Renal cortical epithelial cell (primary cell): ENCODE results near the gene CAPN12. TPM values are rescaled to one million over a fixed set of nuclear protein-coding genes. Genes with fewer than 3 reads are reported as not detected.
A peak's percentile ranks its signal among the peaks of the same experiment; 100 is the strongest.

Source experiments
- DNase-seq: peaks from one replicate; pipeline ENCODE4 v3.0.0-alpha.2; 2011; ENCODE audit warnings: low read depth
- total RNA-seq: library from RNA; depleted of rRNA; stranded (reverse); fragments of >200 nt; gene quantifications from 2 replicates; pipeline ENCODE4 v1.2.3, GENCODE V29; 2014

Gene CAPN12
- total RNA-seq, 1 donor from 2014 or later: 2.6 TPM

DNA sequence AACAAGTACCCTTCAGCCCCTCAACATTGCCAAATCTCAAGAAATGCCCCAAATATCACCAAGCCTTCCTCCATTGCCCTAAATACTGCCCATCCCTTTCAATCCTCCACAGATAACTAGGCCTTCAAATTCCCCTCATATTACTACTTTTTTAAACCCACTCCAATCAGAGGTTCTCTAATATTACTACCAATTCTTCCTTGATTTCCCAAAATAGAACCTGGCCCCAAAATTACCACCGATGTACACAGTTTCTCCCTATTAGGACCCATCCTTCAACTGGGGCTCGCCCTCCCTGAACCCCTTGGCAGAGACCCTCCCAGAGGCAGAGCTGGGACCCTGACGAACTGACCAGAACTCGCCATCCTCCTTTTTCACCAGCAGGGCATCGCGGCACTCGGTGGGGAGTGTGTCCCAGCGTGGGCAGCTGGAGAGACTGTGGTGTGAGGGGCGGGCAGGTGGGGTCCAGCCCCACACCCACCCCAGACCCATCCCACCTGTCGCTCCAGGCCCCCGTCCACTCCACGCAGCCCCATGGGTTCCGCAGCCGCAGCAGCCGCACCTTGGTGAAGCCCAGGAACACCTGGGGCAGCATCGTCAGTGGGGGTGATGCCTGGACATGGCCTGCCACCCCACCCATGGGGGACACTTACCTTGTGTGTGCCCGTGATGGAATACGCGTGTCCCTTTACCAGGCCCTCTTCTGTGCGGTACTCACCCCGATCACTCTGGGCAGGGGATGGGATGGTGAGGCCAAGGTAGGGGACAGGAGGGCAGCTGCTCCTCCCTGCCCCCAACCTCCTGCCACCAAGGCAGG is 6.1 kb downstream of the CAPN12 start:
- no peak for DNase-seq

DNA sequence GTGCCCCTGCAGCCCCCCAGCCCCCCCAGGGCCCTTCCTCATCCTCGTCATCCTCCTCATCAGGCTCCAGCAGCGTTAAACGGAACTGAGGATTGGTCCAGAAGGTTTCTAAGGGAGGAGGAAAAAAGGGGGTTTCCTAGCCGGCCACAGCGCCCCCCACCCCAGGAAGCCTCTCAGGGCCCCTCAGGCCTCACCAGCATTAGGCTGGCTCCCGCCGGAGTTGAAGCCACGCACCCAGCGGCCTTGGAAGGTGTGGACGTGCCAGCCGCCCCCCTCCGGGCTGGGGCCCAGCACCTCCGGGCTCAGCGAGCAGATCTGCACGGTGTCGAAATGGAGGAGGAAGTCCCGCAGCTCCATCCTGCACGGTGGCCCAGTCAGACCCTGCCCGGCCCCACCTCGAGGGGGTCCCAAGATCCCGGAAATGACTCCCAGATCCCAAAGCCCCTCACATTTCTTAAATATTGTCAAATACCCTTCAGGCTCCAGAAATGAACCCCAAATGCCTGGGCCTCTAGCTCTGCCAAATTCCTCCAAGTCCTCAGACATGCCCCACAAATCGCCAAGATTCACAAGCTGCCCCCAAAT is 6.9 kb downstream of the CAPN12 start:
- DNase-seq: no peak

- DNase-seq: peak; percentile 30
Measured at GRCh38 chr19:38736413-38737280, 7.6 kb downstream of the CAPN12 start.

GRCh38 chr19:38736036-38736412 is 8.2 kb downstream of the CAPN12 start:
- DNase-seq: no peak

DNA sequence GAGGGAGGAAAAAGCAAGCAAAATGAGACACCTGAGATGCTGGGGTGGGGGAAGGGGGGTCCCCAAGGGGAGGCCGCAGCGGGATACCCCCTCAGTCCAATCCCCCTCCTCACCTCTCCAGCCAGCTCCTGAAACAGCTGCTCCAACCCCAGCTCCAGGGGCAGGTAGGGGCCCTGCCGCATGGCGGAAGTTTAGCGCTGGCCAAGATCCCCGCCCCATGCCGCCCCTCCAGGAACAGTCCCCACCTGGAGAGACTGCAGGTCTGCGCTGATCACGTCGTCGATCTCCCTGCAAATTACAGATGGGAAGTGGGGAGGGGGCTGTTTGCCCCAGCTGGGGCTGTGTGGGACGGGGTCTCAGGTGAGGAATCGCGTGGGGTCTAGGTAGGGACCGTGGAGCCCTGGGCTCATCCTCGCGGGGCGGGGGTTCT is 9.0 kb downstream of the CAPN12 start:
- DNase-seq: no peak

- peak; percentile 38 for DNase-seq
Measured at GRCh38 chr19:38734426-38735256, 9.6 kb downstream of the CAPN12 start.

DNA sequence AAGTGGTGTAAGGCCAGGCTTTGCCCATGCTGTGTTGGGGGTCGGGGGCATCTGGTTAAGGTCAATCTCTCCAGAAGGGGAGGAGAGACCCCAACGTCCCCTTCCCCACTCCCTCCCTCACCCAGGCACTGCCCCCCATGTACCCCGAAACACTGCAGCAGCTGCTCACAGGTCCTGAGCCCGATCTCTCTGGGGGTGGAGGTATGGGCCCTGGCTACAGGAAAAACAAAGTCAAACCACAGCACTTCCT is 10.2 kb downstream of the CAPN12 start:
- no peak for DNase-seq

DNA sequence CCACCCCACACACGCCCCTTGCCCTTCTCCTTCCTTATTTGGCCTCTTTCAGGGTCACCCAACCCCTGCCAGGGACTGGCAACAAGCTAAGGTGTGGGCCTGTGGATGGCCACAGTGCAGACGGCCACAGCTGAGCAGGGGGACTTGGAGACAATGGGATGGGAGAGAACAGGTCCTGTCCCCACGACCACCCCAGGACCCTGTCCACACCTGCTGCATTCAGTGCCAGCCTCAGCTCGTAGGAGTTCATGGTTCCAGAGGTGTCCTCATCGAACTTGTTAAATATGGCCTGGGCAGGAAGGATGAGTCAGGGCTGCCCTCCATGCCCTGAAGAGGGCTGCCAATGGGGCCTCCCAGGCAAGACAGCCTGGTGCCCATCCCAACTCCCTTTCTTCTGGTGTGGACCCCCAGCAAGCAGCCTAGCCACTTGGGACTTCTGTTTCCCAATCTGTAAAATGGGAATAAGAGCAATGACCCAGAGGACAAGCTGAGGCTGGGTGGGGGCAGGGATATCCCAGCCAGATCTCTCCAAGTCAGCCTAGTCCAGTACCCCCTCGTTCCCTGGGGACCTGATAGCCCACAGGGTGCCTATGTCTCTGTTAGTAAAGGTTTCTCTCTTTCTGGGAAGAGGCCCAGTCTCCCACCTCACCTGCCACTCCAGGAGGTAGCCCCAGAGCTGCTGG is 10.6 kb downstream of the CAPN12 start:
- no peak for DNase-seq

GRCh38 chr19:38733241-38733492 is 11.1 kb downstream of the CAPN12 start:
- no peak for DNase-seq

- no peak for DNase-seq
Measured at GRCh38 chr19:38731654-38732301, 12.5 kb downstream of the CAPN12 start.

DNA sequence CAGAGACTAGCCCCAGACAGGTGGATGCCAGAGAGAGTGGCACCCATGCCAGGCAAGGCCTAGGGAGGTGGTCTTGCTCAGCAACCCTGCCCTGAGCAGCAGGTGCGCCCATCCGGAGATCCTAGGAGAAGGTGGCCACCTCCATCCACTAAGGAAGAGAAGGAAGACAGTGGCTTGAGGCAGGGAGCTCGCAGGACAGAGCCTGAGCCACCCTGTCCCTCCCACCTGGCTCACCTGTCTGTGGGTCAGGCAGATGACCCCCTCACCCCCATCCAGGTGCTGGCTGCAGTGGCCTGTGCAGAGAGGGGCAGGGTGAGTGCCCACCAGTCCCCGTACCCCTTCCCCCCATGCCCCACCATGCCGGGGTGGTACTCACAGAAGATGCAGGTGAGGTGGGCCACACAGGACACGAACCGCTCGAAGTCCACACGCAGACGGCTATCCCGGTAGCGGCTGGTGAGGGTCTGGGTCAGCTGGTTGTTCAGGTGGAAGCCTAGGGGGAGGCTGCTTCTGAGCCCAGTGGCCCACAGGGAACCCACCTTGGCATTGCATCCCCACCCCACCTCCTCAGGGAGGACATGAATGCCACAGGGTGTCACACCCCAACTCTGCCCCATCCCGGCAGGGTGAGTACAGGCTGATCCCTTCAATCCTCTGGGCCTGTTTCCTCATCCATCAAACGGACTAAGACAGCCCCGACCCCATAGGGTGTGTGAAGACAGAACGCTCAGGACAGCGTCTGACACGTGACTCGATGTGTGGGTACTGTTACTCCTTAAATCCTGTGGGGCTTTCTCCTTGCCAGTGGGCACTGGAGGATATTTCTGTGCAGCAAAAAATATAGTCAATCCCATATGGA is 13.3 kb downstream of the CAPN12 start:
- no peak for DNase-seq

- no peak for DNase-seq
Measured at GRCh38 chr19:38730470-38730730, 13.9 kb downstream of the CAPN12 start.

DNA sequence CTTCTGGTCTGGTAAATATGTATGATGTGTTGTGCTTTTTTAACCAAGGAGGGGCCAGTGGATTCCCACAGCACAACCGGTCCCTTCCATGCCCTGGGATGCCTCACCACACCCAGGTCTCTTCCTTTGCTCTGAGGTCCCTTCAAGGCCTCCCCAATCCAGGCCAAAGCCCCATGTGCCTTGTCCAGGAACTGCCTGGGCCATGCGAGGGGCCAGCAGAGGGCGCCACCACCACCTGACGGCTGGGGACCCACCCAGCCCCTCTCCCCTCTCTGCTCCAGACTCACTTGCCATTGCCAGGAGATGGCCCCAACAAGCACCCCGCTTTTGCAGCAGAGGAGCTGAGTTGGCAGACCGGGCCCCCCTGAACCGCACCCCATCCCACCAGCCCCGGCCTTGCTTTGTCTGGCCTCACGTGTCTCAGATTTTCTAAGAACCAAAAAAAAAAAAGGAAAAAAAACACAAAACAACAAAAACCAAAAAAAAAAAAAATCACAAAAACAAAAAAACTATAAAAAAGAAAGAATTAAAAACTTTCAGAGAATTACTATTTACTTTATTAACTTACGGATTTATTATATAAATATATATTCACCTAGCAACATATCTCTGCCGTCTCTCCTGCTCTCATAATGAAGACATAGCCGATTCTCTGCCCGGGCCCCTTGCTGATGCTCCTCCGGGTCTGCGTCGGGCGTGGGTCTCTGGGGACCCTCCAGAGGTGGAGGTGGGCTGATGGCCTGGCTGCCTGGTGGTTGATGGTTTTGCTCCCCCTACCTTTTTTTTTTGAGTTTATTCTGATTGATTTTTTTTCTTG is 14.4 kb downstream of the CAPN12 start:
- no peak for DNase-seq

GRCh38 chr19:38728752-38729541 is 15.3 kb downstream of the CAPN12 start:
- no peak for DNase-seq

GRCh38 chr19:38727868-38728660 is 16.2 kb downstream of the CAPN12 start:
- no peak for DNase-seq

DNA sequence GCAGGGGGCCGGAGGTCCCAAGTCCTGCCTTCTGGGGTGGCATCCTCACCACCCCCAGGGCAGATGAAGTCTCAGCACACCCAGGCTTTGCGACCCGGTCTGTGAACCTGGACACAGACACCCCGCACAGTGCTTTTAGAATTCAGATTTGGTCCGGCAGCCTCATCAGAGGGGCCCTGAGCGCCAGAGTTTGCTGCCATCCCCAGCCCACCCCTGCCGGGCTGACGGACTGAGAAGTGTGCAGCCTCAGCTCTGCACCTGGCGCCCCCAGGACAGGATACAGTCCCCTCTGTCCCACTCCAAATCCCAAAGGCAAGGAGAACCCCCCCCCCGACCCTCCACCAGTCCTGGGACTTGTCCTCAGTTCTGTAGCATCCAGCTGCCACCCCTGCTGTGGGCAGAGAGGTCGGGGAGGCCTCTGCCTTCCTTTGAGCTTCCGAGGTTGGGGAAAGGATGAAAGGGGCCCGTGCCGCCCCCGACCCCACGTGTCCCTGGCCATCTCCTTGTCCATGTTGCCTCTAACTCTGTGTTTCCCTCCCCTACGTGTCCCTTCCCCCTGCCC is 16.9 kb downstream of the CAPN12 start:
- no peak for DNase-seq

DNA sequence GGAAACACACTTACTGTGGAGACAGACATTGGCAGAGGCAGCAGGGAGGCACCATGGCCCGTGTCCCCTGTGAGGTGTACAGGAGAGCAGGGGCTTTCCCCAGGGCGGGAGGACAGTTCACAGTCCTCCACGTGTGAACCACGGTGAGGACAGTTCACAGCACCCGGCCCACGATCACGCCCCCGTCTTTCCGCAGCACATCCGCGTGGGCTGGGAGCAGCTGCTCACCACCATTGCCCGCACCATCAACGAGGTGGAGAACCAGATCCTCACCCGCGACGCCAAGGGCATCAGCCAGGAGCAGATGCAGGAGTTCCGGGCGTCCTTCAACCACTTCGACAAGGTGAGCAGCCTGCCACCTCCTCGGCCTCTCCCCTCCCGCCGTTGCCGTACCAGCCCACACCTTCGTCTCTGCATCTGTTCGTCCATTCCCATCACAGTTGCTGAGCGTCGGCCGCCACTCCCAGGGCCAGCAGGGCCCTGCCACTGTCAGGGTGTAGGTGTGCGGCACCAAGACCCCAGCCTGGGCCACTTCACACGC is 17.4 kb downstream of the CAPN12 start:
- no peak for DNase-seq
